MM.1S (cell line): ENCODE measurements around the gene RYR2.

Source experiments
- DNase-seq: peaks from one replicate; pipeline ENCODE4 v3.0.0-alpha.2; 2015
- H2AFZ ChIP-seq: fragments of 300-600 bp; sonication (generic); 2 replicates; pipeline ENCODE4 v1.6.0; 2016; ENCODE audit warnings: antibody characterized with exemption, low read length
- H3F3A ChIP-seq: fragments of 300-600 bp; sonication (generic); 2 replicates; pipeline ENCODE4 v1.6.1; 2016; ENCODE audit warnings: mild to moderate bottlenecking, antibody characterized with exemption, low read length, moderate library complexity, mixed read lengths; ENCODE audit not compliant: insufficient read depth
- H3K27ac ChIP-seq: fragments of 300-600 bp; sonication (generic); 2 replicates; pipeline ENCODE4 v1.5.1; 2016; ENCODE audit warnings: mild to moderate bottlenecking, low read length
- H3K27me3 ChIP-seq: fragments of 300-600 bp; sonication (generic); replicated peaks from 2 replicates; pipeline ENCODE4 v1.6.0; 2016; ENCODE audit warnings: low read length; ENCODE audit not compliant: insufficient read depth
- H3K36me3 ChIP-seq: fragments of 300-600 bp; sonication (generic); replicated peaks from 2 replicates; pipeline ENCODE4 v1.6.1; 2016; ENCODE audit warnings: mild to moderate bottlenecking, low read length, mixed read lengths; ENCODE audit not compliant: insufficient read depth
- H3K4me1 ChIP-seq: fragments of 300-600 bp; sonication (generic); 2 replicates; pipeline ENCODE4 v1.6.1; 2016; ENCODE audit warnings: low read length, mixed read lengths
- H3K4me2 ChIP-seq: fragments of 300-600 bp; sonication (generic); 2 replicates; pipeline ENCODE4 v1.6.0; 2016; ENCODE audit warnings: low read depth, low read length
- H3K4me3 ChIP-seq: fragments of 300-600 bp; sonication (generic); 2 replicates; pipeline ENCODE4 v1.5.1; 2016; ENCODE audit warnings: low read length, mixed read lengths
- H3K79me2 ChIP-seq: fragments of 300-600 bp; sonication (generic); 2 replicates; pipeline ENCODE4 v1.6.1; 2016; ENCODE audit warnings: mixed run types, low read length, mixed read lengths
- H3K9ac ChIP-seq: fragments of 300-600 bp; sonication (generic); 2 replicates; pipeline ENCODE4 v1.6.1; 2016; ENCODE audit warnings: low read length, mixed read lengths
- H3K9me2 ChIP-seq: fragments of 300-600 bp; sonication (generic); replicated peaks from 2 replicates; pipeline ENCODE4 v1.6.1; 2016; ENCODE audit warnings: mild to moderate bottlenecking, low read length, mixed read lengths; ENCODE audit not compliant: insufficient read depth
- H3K9me3 ChIP-seq: fragments of 300-600 bp; sonication (generic); replicated peaks from 2 replicates; pipeline ENCODE4 v1.6.1; 2016; ENCODE audit warnings: mild to moderate bottlenecking, low read length, mixed read lengths; ENCODE audit not compliant: insufficient read depth
- H4K20me1 ChIP-seq: fragments of 300-600 bp; sonication (generic); 2 replicates; pipeline ENCODE4 v1.6.1; 2016; ENCODE audit warnings: mild to moderate bottlenecking, low read length, moderate library complexity, mixed read lengths; ENCODE audit not compliant: insufficient read depth
- EZH2 ChIP-seq: fragments of 300-600 bp; sonication (generic); optimal IDR thresholded peaks from 2 replicates; pipeline ENCODE3; 2017; ENCODE audit warnings: low read depth, mild to moderate bottlenecking, antibody characterized with exemption, low read length, mixed read lengths
- EZH2phosphoT487 ChIP-seq: fragments of 300-600 bp; sonication (generic); IDR thresholded peaks from 2 replicates; pipeline ENCODE4 v1.6.1; 2018; ENCODE audit warnings: antibody characterized with exemption, low read length
- TF ChIP-seq, protein P1 (sequence below): fragments of 300-600 bp; sonication (generic); IDR thresholded peaks from 2 replicates; pipeline ENCODE4 v1.5.1; 2016; ENCODE audit warnings: antibody characterized with exemption, low read length, mixed read lengths

RYR2 gene

DNA sequence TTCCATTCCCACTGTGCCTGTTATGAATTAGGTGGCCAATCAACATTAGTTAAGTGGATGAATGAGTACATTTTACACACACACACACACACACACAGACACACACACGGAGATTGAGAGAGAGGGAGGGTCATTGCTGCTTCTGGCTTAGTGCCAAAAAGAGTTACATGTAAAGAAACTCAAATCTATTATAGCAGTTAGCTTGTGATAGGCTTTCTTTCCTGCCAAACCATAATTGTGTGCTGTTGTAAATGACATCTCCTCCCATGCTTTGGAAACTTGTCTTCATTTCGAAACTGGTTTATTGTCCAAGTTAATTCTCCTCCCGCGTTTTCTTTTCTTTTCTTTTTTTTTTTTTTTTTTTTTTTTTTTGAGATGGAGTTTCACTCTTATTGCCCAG lies 36.3 kb upstream of the RYR2 start:
- Histone ChIP-seq H2AFZ (no peak overlapping the region), H3K4me1 (no peaks in the 10 kb centered on the region), H3K36me3 (no peaks in the 10 kb centered on the region), H4K20me1 (no peaks in the 10 kb centered on the region), H3K4me2 (no peak overlapping the region), H3K9me3 (no peaks in the 10 kb centered on the region), H3K9me2 (no peaks in the 10 kb centered on the region), H3K9ac (no peak overlapping the region), H3K79me2 (no peaks in the 10 kb centered on the region), H3K27me3 (no peaks in the 10 kb centered on the region), H3F3A (no peaks in the 10 kb centered on the region), H3K4me3 (no peak overlapping the region), H3K27ac (no peak overlapping the region)
- no peak for DNase-seq
- TF ChIP-seq, protein P1, sequence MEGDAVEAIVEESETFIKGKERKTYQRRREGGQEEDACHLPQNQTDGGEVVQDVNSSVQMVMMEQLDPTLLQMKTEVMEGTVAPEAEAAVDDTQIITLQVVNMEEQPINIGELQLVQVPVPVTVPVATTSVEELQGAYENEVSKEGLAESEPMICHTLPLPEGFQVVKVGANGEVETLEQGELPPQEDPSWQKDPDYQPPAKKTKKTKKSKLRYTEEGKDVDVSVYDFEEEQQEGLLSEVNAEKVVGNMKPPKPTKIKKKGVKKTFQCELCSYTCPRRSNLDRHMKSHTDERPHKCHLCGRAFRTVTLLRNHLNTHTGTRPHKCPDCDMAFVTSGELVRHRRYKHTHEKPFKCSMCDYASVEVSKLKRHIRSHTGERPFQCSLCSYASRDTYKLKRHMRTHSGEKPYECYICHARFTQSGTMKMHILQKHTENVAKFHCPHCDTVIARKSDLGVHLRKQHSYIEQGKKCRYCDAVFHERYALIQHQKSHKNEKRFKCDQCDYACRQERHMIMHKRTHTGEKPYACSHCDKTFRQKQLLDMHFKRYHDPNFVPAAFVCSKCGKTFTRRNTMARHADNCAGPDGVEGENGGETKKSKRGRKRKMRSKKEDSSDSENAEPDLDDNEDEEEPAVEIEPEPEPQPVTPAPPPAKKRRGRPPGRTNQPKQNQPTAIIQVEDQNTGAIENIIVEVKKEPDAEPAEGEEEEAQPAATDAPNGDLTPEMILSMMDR, result no peak
- TF ChIP-seq EZH2phosphoT487 (no peak), EZH2 (no peak)

DNA sequence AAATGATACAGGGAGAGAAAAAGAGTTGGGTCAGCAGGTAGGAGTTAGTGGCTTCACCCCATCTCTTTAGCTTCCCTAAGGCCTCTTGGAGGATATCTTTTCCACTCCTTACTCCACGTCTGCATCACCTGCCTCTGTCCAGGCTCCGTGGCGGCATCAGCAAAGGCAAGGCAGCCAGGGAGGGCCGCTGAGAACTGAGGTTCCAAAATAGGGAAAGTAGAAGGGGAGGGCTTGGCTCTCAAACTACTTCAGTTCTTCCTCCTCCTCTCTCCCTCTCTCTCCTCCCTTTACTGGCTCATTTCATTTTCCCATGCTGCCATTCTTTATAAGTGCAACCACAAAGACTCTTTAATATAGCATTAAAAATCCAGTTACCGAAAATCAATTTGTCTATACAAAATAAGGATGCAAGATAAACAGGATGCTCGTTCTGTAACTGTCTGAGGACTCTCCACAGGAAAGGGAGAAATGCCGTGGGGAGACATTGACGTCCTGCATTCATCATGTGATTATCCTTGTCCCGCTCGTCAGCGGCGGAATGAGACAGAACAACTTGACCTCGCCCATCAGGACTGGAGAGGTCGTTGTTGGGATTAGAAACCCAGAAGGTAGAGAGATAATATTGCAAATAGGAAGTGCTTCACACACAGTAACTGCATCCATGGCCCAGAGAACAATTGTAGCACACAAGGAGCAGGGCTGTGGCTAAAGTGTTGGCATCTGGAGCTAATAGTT lies 34.7 kb upstream of the RYR2 start:
- no peak overlapping the region for H3K27ac ChIP-seq
- H3K27me3 ChIP-seq, result no peaks in the 10 kb centered on the region
- H3F3A ChIP-seq, result no peaks in the 10 kb centered on the region
- no peaks in the 10 kb centered on the region for H3K9me2 ChIP-seq
- H3K9me3 ChIP-seq, result no peaks in the 10 kb centered on the region
- H3K4me2 ChIP-seq, result no peak overlapping the region
- no peaks in the 10 kb centered on the region for H3K36me3 ChIP-seq
- no peaks in the 10 kb centered on the region for H3K79me2 ChIP-seq
- no peak for DNase-seq
- H3K4me3 ChIP-seq, result no peak overlapping the region
- H3K4me1 ChIP-seq, result no peaks in the 10 kb centered on the region
- no peaks in the 10 kb centered on the region for H4K20me1 ChIP-seq
- no peak for TF ChIP-seq EZH2
- TF ChIP-seq EZH2phosphoT487, result no peak
- TF ChIP-seq, protein P1, result no peak
- H2AFZ ChIP-seq, result no peak overlapping the region
- H3K9ac ChIP-seq, result no peak overlapping the region

DNA sequence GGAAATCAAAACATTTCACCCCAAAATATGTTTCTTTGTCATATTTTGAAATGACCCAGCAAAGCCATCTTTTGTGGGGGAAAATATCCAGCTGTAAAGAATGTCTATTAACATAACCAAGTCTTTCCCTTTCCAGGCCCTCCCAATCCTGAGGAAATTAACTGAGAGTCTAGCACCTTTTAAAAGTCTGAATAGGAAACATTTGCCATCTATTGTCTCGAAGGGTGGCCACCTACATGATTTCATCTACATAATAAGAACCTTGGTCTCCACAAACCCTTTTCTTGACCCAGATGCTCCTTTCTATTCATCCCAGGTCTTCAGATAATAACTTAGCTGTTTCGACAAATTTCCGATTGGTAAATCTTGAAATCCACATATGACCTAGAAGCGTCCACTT lies 32.4 kb upstream of the RYR2 start:
- no peak overlapping the region for H2AFZ ChIP-seq
- no peak overlapping the region for H3K27ac ChIP-seq
- no peaks in the 10 kb centered on the region for H3K9me3 ChIP-seq
- H3K79me2 ChIP-seq, result no peaks in the 10 kb centered on the region
- no peaks in the 10 kb centered on the region for H3K27me3 ChIP-seq
- DNase-seq, result no peak
- H3K9me2 ChIP-seq, result no peaks in the 10 kb centered on the region
- no peaks in the 10 kb centered on the region for H3F3A ChIP-seq
- TF ChIP-seq EZH2phosphoT487, result no peak
- H4K20me1 ChIP-seq, result no peaks in the 10 kb centered on the region
- H3K4me1 ChIP-seq, result no peaks in the 10 kb centered on the region
- no peaks in the 10 kb centered on the region for H3K36me3 ChIP-seq
- H3K4me3 ChIP-seq, result no peak overlapping the region
- H3K4me2 ChIP-seq, result no peak overlapping the region
- no peak overlapping the region for H3K9ac ChIP-seq

DNA sequence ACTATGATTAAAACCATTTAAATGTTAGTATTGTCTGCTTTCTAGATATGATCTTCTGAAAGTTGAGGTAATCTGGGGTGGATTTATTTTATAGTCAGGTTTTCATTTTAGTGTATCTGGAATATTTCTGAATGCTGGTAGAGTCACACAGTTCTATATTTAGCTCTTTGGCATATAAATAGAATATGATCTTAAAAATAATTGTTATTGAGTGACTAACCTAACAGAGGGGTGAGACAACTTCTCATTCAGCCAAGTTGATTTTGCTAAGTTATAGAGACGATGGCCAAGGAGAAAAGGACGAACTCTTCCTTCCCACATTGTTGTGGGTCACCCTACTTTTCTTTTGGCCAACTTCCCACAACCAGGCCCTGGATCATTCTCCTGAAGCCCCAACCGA lies 30.6 kb upstream of the RYR2 start:
- no peak overlapping the region for H2AFZ ChIP-seq
- no peaks in the 10 kb centered on the region for H3K27me3 ChIP-seq
- TF ChIP-seq EZH2, result no peak
- TF ChIP-seq, protein P1, result no peak
- TF ChIP-seq EZH2phosphoT487, result no peak
- no peaks in the 10 kb centered on the region for H3K9me3 ChIP-seq
- H3K36me3 ChIP-seq, result no peaks in the 10 kb centered on the region
- H3K4me3 ChIP-seq, result no peak overlapping the region
- H3K9ac ChIP-seq, result no peak overlapping the region
- H3K27ac ChIP-seq, result no peak overlapping the region
- H3F3A ChIP-seq, result no peaks in the 10 kb centered on the region
- no peak for DNase-seq
- H3K79me2 ChIP-seq, result no peaks in the 10 kb centered on the region
- no peaks in the 10 kb centered on the region for H4K20me1 ChIP-seq
- H3K4me1 ChIP-seq, result no peaks in the 10 kb centered on the region
- no peak overlapping the region for H3K4me2 ChIP-seq
- H3K9me2 ChIP-seq, result no peaks in the 10 kb centered on the region
